Activated T-cell treated with anti-CD3 and anti-CD28 coated beads, Interleukin-2, amount 50 U/mL, for 4 hours (primary cell): ENCODE data around the gene ZXDC. TPM values are rescaled to one million over a fixed set of nuclear protein-coding genes. Genes with fewer than 3 reads are reported as not detected.

Experiments
- ATAC-seq, 2 donors: fragments of 200-7000 bp; cut with Tn5 transposase; one replicate each; pipeline ENCODE4 v1.10.0; 2021
- DNase-seq: peaks from one replicate; pipeline ENCODE4 v3.0.0-alpha.2; 2020
- H3K27me3 Mint-ChIP-seq: one replicate; pipeline ENCODE4 v1.8.0; 2021; ENCODE audit warnings: low read depth, mixed read lengths
- H3K36me3 Mint-ChIP-seq: one replicate; pipeline ENCODE4 v1.8.0; 2022; ENCODE audit warnings: mixed read lengths; ENCODE audit not compliant: insufficient read depth
- H3K4me1 Mint-ChIP-seq: one replicate; pipeline ENCODE4 v1.8.0; 2021; ENCODE audit warnings: low read depth, mixed read lengths
- H3K4me3 Mint-ChIP-seq: one replicate; pipeline ENCODE4 v1.8.0; 2021; ENCODE audit warnings: mild to moderate bottlenecking, moderate library complexity, mixed read lengths
- H3K9me3 Mint-ChIP-seq: one replicate; pipeline ENCODE4 v1.8.0; 2021; ENCODE audit warnings: mixed read lengths
- total RNA-seq, 3 donors: library from RNA; stranded (reverse); gene quantifications; one replicate each; pipeline ENCODE4 v1.2.1, GENCODE V29; 2021

ZXDC gene
- total RNA-seq, 3 donors from 2014 or later = 24.4 to 25.6 (median 25.6) TPM

DNA sequence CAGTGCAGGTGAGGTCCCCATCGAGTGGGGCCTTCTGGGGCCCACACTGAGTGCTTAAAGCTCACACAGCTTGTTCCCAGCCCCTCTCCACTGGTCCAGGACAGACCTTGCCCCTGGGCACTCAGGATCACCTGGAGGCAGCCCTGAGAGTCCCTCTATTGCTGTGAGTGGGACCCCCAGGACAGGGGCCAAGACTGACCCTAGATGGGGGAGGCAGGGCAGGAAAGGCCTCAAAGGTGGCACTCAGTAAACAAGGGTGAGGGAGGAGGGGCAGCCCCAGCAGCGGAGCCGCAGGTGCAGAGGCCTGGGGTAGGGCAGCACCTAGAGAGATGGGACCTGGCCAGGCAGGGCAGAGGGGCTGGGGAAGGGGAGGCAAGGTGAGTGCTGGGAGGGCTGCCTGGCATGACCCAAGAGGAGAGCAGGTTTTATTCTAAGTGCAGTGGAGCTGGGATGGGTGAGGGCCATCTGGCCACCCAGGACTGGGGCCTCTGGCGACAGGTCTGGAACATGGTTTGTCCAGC lies 53.1 kb downstream of the ZXDC start:
- no peaks in the 10 kb centered on the region for H3K4me1 Mint-ChIP-seq
- no peak overlapping the region for H3K4me3 Mint-ChIP-seq
- H3K9me3 Mint-ChIP-seq = peaks cover 13% of the 10 kb centered on the region
- H3K27me3 Mint-ChIP-seq = no peaks in the 10 kb centered on the region
- no peak for ATAC-seq
- H3K36me3 Mint-ChIP-seq = peaks cover 9% of the 10 kb centered on the region
- no peak for DNase-seq

DNA sequence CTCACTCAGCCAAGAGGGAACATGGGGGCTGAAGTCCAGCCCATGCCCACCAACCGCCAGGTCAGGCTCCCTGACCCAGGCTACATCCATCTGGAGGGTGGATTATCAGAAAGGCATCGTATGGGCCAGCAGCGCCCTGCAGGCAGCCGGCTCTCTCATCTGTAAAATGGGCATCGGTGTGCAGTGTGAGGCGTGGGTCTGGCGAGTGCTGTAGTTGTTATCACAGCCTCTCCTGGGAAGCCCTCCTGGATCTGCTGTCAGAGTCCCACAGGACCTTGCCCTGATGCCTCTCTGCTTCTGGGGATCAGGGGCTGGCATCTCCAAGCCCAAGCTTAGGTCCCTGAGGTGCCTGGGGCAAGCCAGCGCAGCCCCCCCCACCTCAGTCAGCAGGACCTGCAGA lies 53.6 kb downstream of the ZXDC start:
- H3K4me1 Mint-ChIP-seq = no peaks in the 10 kb centered on the region

DNA sequence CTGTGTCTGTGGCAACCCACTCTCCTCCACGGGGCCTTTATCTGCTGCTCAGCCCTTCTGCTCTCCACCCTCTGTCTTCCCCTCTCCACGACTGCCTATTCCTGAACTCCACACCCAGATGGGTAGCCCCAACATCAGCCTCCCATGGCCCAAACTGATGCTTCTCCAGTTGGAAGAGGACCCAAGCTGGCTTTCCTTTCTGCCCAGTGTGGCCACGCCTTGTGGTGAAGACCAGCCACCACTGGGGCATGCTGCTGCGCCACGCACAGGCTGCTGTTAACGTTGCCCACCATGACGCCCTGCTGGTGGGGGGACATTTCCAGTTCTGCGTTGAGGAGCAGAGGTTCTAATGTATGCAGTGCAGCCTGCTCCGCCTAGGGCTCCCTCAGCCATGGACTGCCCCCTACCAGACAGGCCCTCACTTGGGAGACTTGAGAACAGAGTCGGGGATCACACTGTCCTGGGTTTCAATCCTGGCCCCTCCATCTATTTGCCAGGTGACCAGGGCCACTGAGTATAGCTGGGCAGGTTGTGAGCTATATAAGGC lies 54.0 kb downstream of the ZXDC start:
- DNase-seq (no peak), ATAC-seq (no peak)
- Mint-ChIP-seq H3K9me3 (peaks cover 5% of the 10 kb centered on the region), H3K4me1 (no peaks in the 10 kb centered on the region), H3K36me3 (peaks cover 9% of the 10 kb centered on the region), H3K4me3 (no peak overlapping the region), H3K27me3 (no peaks in the 10 kb centered on the region)

More for the DNA sequence above, 53.6 kb downstream of the ZXDC start:
- no peak for ATAC-seq
- Mint-ChIP-seq H3K4me3 (no peak overlapping the region), H3K36me3 (peaks cover 9% of the 10 kb centered on the region), H3K27me3 (no peaks in the 10 kb centered on the region), H3K9me3 (peaks cover 10% of the 10 kb centered on the region)
- DNase-seq = no peak

DNA sequence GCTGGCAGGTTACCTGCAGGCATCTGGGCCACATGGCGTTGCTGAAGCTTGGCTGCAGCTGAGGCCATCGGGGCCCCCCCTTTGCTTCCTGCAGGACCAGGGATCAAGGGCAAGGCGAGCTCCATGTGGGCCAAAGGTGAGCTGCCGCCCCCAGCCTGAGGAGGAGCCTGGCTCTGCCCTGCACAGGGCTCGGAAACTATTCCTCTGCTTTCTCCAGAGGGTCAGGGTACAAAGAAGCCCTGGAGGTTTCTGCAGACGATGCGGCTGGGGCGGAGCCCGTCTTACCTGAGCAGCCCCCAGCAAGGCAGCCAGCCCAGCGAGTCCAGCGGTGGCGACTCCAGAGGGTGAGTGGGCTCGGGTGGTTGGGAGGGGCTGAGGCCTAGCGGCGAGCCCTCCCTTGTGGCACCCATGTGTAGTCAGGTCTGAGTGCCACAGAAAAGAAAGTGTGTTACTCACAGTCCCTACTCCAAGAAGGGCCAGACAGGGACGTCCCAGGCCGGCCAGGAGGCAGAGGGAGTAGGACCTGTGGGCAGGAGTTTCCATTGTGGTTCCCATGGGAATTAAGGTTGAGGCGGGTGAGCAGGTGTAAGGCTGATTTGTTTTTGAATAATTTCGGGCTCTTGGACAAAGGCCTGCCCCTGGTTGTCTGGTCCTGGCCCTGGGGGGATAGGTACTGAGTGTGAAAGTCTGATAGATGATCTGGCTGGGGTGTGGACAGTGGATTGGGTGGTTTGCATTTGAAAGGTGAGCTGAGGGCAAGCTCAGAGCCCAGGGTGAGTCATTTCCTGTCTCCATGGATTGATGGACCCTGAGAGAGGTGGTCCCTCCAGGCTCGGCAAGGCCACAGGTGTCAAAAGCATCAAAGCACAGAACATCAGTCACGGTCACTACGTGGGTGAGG lies 55.6 kb downstream of the ZXDC start:
- H3K36me3 Mint-ChIP-seq = peaks cover 4% of the 10 kb centered on the region
- ATAC-seq (no peak), DNase-seq (no peak)
- H3K9me3 Mint-ChIP-seq = no peaks in the 10 kb centered on the region
- H3K4me3 Mint-ChIP-seq = no peak overlapping the region
- peaks cover 5% of the 10 kb centered on the region for H3K27me3 Mint-ChIP-seq
- H3K4me1 Mint-ChIP-seq = no peaks in the 10 kb centered on the region

- no peaks in the 10 kb centered on the region for H3K36me3 Mint-ChIP-seq
- H3K27me3 Mint-ChIP-seq = peaks cover 13% of the 10 kb centered on the region
- ATAC-seq = no peak
- no peaks in the 10 kb centered on the region for H3K4me1 Mint-ChIP-seq
- no peak overlapping the region for H3K4me3 Mint-ChIP-seq
- H3K9me3 Mint-ChIP-seq = no peaks in the 10 kb centered on the region
- DNase-seq = no peak
These were observed 56.5 kb downstream of the ZXDC start for GRCh38 chr3:126419151-126419703.

DNA sequence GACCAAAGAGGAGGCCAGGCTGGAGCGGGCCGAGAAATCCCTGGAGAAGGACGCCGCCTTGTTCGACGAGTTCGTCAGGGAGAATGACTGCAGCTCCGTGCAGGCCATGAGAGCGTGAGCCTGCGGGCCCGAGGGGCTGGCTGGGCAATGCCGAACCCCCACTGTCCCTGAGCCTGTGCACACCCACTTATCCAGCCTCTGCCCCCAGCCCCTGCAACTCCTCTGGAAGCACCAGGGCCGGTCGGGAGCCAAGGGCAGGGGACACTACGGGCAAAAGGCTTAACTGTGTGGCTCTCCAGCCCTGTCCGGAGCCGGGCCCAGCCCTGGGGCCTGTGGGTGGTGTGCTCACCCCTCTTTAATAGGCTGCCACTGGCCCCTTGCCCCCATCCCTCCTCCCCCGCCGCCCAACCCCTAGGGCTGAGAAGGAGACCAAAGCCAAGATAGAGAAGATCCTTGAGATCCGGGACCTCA lies 57.0 kb downstream of the ZXDC start:
- DNase-seq (no peak), ATAC-seq (no peak)
- H3K4me3 Mint-ChIP-seq = no peak overlapping the region
- peaks cover 19% of the 10 kb centered on the region for H3K27me3 Mint-ChIP-seq
- H3K4me1 Mint-ChIP-seq = no peaks in the 10 kb centered on the region
- no peaks in the 10 kb centered on the region for H3K36me3 Mint-ChIP-seq
- no peaks in the 10 kb centered on the region for H3K9me3 Mint-ChIP-seq

DNA sequence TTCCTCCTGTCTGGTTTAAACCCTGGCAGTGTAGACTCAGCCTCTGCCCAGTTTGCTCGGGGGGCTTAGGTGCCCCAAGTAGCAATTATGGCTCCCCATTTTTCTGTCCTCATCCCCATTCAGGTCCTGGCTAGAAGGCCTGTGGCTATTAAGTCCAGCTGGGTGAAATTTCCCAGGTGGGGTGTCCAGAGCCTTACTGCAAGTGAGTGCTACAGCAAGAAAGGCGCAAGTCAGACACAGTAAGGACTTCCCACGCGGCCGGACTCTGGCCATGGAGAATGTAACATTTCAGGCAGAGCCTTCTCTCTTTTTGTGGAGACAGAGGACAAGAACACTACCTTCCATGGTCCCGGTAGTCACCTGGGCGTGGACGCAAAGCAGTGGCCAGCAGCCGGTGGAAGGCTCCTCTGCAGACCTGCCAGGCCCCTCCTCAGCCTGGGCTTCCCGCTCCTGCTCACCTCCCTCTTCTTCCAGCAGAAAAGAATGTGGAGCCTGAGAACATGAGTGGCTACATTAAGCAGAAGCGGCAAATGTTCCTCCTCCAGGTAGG lies 57.6 kb downstream of the ZXDC start:
- H3K36me3 Mint-ChIP-seq = no peaks in the 10 kb centered on the region
- H3K4me1 Mint-ChIP-seq = no peaks in the 10 kb centered on the region
- no peak overlapping the region for H3K4me3 Mint-ChIP-seq
- no peaks in the 10 kb centered on the region for H3K9me3 Mint-ChIP-seq
- ATAC-seq = no peak
- peaks cover 24% of the 10 kb centered on the region for H3K27me3 Mint-ChIP-seq
- DNase-seq = no peak

- peaks cover 29% of the 10 kb centered on the region for H3K27me3 Mint-ChIP-seq
- no peaks in the 10 kb centered on the region for H3K36me3 Mint-ChIP-seq
- H3K4me1 Mint-ChIP-seq = no peaks in the 10 kb centered on the region
- ATAC-seq = no peak
- no peak overlapping the region for H3K4me3 Mint-ChIP-seq
- H3K9me3 Mint-ChIP-seq = no peaks in the 10 kb centered on the region
- DNase-seq = no peak
These were observed 58.2 kb downstream of the ZXDC start for GRCh38 chr3:126417515-126417914.

- no peak for ATAC-seq
- Mint-ChIP-seq H3K4me1 (no peaks in the 10 kb centered on the region), H3K36me3 (no peaks in the 10 kb centered on the region), H3K4me3 (no peak overlapping the region), H3K27me3 (peaks cover 29% of the 10 kb centered on the region), H3K9me3 (no peaks in the 10 kb centered on the region)
- DNase-seq = no peak
These were observed 58.7 kb downstream of the ZXDC start for GRCh38 chr3:126416943-126417342.

DNA sequence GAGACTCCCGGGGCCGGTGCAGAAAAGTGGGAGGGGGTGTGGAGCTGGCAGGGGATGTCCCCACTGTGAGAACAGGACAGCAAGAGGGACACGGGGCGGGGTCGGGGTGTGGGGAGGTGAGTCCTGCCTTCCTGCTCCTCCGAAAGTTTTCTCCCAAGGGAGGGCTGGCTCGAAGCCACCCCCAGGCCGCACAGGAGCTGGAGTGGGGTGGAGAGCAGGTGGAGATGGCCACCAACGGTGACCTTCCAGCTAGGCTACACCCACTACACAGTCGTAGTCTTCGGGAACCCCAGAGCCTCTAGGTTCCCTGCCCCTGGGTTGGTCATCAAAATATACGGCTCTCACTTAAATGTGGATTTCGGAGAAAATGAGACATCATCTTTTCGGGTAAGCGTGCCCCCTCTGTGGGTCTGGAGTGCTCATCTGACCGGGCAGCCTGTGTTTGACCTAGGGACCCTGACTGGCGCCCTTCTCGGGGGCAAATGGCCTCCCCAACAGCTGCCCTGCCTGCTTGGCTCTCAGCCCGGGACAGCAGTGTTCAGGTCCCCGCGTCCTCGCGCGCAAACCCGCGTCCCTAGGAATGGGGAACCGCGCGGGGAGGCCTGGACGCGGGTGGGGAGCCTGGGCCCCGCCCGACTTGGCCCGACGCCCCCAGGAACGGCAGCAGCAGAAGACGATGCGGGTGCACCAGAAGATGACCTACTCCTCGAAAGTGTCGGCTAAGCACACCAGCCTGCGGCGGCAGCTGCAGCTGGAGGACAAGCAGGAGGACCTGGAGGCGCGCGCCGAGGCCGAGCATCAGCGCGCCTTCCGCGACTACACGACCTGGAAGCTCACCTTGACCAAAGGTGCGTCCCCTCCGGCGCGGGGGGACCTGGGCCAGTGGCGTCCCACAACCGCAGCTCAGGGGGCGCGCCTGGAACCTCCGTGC lies 59.8 kb downstream of the ZXDC start:
- Mint-ChIP-seq H3K4me1 (no peaks in the 10 kb centered on the region), H3K27me3 (peaks cover 35% of the 10 kb centered on the region), H3K4me3 (no peak overlapping the region), H3K36me3 (no peaks in the 10 kb centered on the region), H3K9me3 (no peaks in the 10 kb centered on the region)
- DNase-seq (no peak), ATAC-seq (no peak)

DNA sequence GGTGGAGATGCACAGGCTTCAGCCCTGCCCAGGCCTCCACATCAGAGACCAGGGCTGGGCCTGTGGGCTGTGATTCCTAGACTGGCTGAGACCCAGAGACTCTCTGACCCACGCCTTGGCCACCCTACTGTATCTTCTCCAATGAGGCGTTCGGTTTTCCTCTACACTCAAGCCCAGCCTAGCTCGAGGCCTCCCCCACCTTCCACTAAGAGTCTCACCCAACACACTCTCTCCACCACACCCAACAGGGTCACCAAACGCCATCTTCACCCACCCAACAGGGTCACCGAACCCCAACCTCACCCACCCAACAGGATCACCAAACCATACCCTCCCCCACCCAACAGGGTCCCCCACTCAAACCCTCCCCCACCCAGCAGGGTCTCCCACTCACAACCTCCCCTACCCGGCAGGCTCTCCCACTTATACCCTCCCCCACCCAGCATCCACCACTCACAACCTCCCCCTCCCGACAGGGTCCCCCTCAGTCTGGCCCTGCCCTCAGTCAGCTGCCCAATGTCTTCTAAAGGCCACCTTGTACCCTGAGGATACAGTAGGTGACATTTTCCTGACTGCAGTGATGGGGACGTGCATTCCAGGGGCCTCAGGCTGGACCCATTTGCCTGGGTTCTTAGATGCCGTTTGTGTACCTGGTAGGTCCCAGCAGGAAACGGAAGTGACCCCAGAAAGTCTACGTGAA lies 60.6 kb downstream of the ZXDC start:
- Mint-ChIP-seq H3K36me3 (no peaks in the 10 kb centered on the region), H3K27me3 (peaks cover 36% of the 10 kb centered on the region), H3K9me3 (peaks cover 4% of the 10 kb centered on the region), H3K4me3 (no peak overlapping the region), H3K4me1 (no peaks in the 10 kb centered on the region)
- no peak for DNase-seq
- ATAC-seq = no peak

DNA sequence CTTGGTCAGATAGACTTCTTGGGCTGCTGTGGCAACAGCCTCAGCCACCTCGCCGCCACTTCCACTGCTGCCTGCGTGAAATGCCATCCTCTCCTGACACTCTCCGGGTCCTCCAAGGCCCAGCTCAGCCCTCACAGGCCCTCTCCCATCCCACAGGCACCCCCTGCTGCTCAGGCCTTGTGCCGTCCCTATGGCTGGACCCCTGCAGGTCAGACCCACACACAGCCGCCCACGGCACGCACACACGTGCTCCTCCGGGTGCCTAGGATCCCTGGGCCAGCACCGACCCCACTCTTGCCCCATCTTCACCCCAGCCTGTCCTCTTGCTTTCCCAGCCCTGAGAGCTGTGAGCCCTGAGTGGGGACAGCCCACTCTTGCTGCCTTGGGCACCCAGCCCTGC lies 61.3 kb downstream of the ZXDC start:
- DNase-seq = no peak

DNA sequence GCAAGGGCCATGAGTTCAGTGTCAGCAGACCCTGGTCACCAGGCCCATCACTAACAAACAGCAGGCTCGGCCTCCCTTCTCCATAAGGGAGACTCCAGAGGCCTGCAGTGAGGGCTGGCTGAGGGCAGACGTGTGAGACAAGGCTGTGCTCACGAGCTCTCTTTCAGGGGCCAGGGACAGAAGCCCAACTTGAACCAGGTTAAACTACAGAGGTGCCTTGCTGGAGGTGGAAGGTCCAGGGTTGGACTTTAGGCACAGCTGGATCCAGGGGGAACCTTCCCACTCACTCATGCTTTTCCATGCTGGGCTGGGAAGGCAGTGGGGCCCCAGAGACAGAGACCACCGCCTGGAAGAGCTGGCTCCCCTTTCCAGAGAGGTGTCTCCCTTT lies 62.0 kb downstream of the ZXDC start:
- peaks cover 4% of the 10 kb centered on the region for H3K9me3 Mint-ChIP-seq
- DNase-seq (no peak), ATAC-seq (no peak)
- no peak overlapping the region for H3K4me3 Mint-ChIP-seq
- H3K4me1 Mint-ChIP-seq = no peaks in the 10 kb centered on the region
- peaks cover 41% of the 10 kb centered on the region for H3K27me3 Mint-ChIP-seq
- no peaks in the 10 kb centered on the region for H3K36me3 Mint-ChIP-seq

More for the DNA sequence above, 61.3 kb downstream of the ZXDC start:
- Mint-ChIP-seq H3K9me3 (peaks cover 4% of the 10 kb centered on the region), H3K27me3 (peaks cover 36% of the 10 kb centered on the region), H3K4me3 (no peak overlapping the region), H3K36me3 (no peaks in the 10 kb centered on the region), H3K4me1 (no peaks in the 10 kb centered on the region)
- ATAC-seq = no peak
